ENCODE results near the gene DNAJC7.

GRCh38 chr17:42052346-42052877 lies 35.2 kb upstream of the DNAJC7 start:
- TF ChIP-seq CTCF (IDR thresholded peaks at IDR 0.05), result no peak
- no peak for TF ChIP-seq POLR2A (IDR thresholded peaks at IDR 0.05)
- no peak for TF ChIP-seq POLR2AphosphoS5 (IDR thresholded peaks at IDR 0.05)
